Vagina (tissue), 2 donors: ENCODE results near the gene SLC12A2.

ENCODE experiments used
- CTCF ChIP-seq, 3 experiments: fragments of 450-650 bp in 2 of 3; fragments of 200-600 bp in 1 of 3; sonication (generic) in 1 of 3; IDR thresholded peaks; one replicate each; pipeline ENCODE4 v1.5.1; 2017 to 2019; ENCODE audit warnings: antibody characterized with exemption in 3 of 3, mild to moderate bottlenecking in 2 of 3, moderate library complexity in 2 of 3
- POLR2AphosphoS5 ChIP-seq, 2 donors: sonication (generic); formaldehyde crosslinking; IDR thresholded peaks; one replicate each; pipeline ENCODE4 v1.9.0; 2017; ENCODE audit warnings: antibody characterized with exemption in 2 of 2, mild to moderate bottlenecking in 2 of 2, low read depth in 1 of 2; ENCODE audit not compliant: insufficient read depth in 1 of 2

GRCh38 chr5:128220841-128221240 lies 137.3 kb downstream of the SLC12A2 start:
- TF ChIP-seq CTCF (IDR thresholded peaks at IDR 0.05) = no peak
- TF ChIP-seq POLR2AphosphoS5 (IDR thresholded peaks at IDR 0.05; ENCODE audit: insufficient read depth in 1 of 2, low read depth in 1 of 2) = no peak
